A549 treated with ZK216348 at 1 μM for 4 hours (cell line): ENCODE data around the gene DBN1. TPM values are rescaled to one million over a fixed set of nuclear protein-coding genes. Genes with fewer than 3 reads are reported as not detected.

Experiments used
- total RNA-seq: library from RNA; stranded (reverse); fragments of 200-300 nt; extraction: Qiagen RNA extraction; gene quantifications from 5 replicates; pipeline ENCODE4 v1.2.3, GENCODE V29; 2022; ENCODE audit warnings: low read depth

Gene DBN1
- 44.4 to 81.4 TPM (median 67.6 TPM) in 5 replicates for total RNA-seq

DNA sequence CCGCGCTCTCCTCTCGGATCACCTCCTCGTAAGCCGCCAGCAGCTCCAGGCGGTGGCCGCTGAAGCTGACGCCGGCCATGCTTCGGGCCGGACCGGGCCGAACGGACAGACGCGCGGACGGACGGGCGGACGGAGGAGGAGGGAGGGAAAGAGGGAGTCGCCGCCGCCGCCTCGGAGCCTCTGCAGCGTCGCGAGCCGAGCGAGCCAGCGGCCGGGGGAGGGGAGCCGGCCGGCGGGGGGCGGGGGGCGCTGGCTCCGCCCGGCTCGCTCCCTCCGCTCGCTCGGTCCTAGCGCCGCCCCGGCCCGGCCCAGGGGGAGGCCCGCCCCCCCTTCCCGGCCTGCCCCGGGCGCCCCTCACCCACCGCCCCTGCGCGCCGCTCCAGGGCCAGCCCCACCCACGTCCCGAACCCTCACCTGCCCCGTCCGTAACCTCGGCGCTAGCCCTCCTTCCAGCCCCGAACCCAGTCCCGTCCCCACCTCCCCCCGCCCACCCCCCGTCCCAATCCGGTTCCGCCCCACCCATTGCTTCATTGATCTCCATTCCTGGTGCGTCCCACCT lies at the start of gene DBN1:
Gene DBN1, minus strand, starts transcription at position 192 of the 559 bp plus-strand sequence. Its CDS starts 113 bp downstream, at position 79.

GRCh38 chr5:177516601-177517568 lies 43.5 kb upstream of the DBN1 start, which contains the start of gene DDX41:
TSS of gene DDX41 (minus strand) at chr5:177516961. CDS start at chr5:177516945, 16 bp downstream.

DNA sequence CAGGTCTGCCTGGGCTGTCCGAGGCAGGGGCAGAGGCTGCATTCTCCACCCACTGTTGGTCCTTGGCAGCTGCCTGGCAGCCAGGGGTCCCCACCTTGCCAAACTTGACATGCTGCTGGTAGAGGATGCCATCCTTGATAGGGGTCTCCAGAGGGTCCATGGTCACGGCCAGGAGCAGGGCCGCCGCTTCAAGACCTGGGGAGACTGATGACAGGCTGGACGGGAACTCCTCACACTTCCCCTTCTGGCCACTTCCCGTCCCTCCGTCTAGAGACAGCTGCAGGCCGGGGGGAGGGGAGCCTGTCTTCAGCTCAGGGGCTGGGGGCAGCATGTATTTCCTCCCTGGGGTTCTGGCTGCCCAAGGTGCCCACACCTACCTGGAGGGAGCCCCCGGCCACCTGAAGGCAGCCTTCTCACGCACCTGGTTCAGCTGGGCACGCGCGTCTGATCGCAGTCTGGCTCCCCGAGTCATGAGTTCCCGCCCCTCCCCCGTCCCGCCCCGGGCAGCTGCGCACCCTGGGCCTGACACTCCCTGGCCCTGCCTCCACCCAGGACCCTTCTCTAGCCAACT lies 36.0 kb upstream of the DBN1 start, which contains the start of gene DOK3:
Gene DOK3, minus strand, starts transcription at position 446 of the 571 bp plus-strand sequence. Its CDS starts 286 bp downstream, at position 160.

GRCh38 chr5:177497292-177498012 lies 24.0 kb upstream of the DBN1 start, which contains the start of gene PDLIM7:
TSS of gene PDLIM7 (minus strand) at chr5:177497604. CDS start at chr5:177496512, 1,092 bp downstream.

GRCh38 chr5:177446200-177447065 lies 27.0 kb downstream of the DBN1 start, which contains the start of gene PRR7:
TSS of gene PRR7 (plus strand) at chr5:177446814. CDS start at chr5:177455068, 8,254 bp downstream.

DNA sequence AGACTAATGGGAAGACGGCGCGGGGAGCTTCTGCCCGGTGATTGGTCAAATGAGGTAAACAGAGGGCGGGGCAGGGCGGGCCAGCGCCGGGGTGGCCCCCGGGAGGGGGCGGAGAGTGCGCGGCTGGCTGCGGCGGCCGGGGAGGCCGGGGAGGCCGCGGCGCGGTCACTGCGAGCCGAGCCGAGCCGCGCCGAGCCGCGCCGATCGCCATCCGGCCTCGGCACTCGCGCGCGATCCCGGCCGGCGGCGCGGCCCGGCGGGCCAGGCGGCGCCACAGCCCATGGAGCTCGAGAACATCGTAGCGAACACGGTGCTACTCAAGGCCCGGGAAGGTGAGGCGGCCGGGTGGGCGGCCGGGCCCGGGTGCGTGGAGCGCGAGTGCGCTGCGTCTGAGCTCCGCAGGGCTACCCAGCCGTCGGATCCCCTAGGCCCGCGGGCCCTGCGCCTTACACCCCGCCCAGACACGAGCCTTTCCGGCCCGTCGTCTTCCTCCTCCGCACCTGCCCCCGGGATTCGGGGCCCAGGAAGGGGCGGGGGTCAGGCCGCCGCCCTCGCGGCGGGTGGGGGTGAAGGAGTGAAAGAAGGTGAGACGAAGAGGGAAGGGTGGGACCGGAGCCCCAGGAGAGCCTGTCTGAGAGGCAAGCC lies 46.7 kb downstream of the DBN1 start, which contains the start of gene GRK6:
Gene GRK6, plus strand, starts transcription at position 111 of the 645 bp plus-strand sequence. Its CDS starts 170 bp downstream, at position 281.

GRCh38 chr5:177409043-177409801 lies 64.2 kb downstream of the DBN1 start, which contains the start of gene F12:
TSS of gene F12 (minus strand) at chr5:177409564. CDS start at chr5:177409527, 37 bp downstream.

Other genes starting within 250 kb of the DBN1 start
- gene RAB24, start 169.9 kb downstream of the DBN1 start, total RNA-seq: 17.8 to 29.4 TPM (median 27.5 TPM) in 5 replicates
- gene PRELID1, start 169.8 kb downstream of the DBN1 start, total RNA-seq: 252 to 395 TPM (median 363 TPM) in 5 replicates
- 9.4 to 21.9 TPM (median 17.1 TPM) in 5 replicates for gene MXD3, start 161.7 kb downstream of the DBN1 start, total RNA-seq
- 160 to 242 TPM (median 196 TPM) in 5 replicates for gene LMAN2, start 122.0 kb downstream of the DBN1 start, total RNA-seq
- 4.3 to 6.5 TPM (median 5.0 TPM) in 5 replicates for gene RGS14, start 115.7 kb downstream of the DBN1 start, total RNA-seq
- not detected in 5 replicates for gene SLC34A1, start 89.2 kb downstream of the DBN1 start, total RNA-seq
- not detected in 5 replicates for gene PFN3, start 73.0 kb downstream of the DBN1 start, total RNA-seq
- gene F12, start 64.1 kb downstream of the DBN1 start, total RNA-seq: 11.6 to 25.9 TPM (median 23.8 TPM) in 5 replicates
- 19.0 to 28.3 TPM (median 25.2 TPM) in 5 replicates for gene GRK6, start 47.0 kb downstream of the DBN1 start, total RNA-seq
- 12.4 to 41.6 TPM (median 34.4 TPM) in 5 replicates for gene PRR7, start 26.8 kb downstream of the DBN1 start, total RNA-seq
- gene PDLIM7, start 24.0 kb upstream of the DBN1 start, total RNA-seq: 65.0 to 100 TPM (median 76.8 TPM) in 5 replicates
- gene DOK3, start 36.2 kb upstream of the DBN1 start, total RNA-seq: 1.6 to 5.5 TPM (median 4.2 TPM) in 5 replicates
- gene DDX41, start 43.3 kb upstream of the DBN1 start, total RNA-seq: 89.5 to 135 TPM (median 113 TPM) in 5 replicates
- gene FAM193B, start 80.9 kb upstream of the DBN1 start, total RNA-seq: 16.2 to 38.0 TPM (median 33.9 TPM) in 5 replicates
- gene TMED9, start 118.6 kb upstream of the DBN1 start, total RNA-seq: 267 to 288 TPM (median 273 TPM) in 5 replicates
- gene B4GALT7, start 126.5 kb upstream of the DBN1 start, total RNA-seq: 11.6 to 29.9 TPM (median 27.6 TPM) in 5 replicates